Measurements from ENCODE around the gene ALDH1A2.

The ALDH1A2 gene

DNA sequence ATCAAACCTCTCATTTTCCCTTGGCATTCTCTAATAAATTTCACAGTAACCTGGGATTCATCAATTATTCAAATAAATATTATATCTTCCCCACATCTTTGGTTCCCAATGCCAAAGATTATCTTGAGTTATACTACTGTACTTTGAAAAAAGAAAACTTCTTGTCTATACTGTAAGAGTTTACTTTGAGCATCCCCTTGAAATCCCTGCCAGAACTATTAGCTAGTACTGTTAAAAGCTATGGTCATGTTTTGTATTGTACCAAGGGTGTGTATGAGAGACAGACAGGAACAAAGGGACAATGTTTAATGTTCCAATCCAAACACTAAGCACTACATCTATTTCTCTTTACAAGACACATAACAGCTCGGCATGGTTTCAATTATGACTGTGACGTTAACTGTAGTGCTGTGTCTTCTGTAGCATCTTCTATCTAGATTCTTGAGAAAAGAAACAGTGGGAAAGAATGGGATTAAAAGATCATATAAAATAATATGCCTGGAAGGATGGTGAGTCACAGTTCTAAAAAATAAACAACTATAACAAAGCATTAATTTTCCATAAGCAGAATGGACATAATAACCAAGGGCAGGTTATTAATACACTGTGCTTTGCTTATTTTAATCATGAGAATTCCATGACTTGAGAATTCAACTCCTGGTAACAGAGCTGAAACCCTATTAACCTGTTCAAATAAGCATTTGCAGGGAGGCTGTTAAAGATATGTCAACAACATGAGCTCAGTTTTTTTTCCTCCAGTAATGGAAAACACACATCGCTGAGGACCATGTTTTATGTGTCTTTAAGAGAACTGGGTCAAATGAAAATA is 71.1 kb downstream of the ALDH1A2 start:
- DNase-seq, result no peak

GRCh38 chr15:57993409-57994145 is 71.9 kb downstream of the ALDH1A2 start:
- no peak for DNase-seq

DNA sequence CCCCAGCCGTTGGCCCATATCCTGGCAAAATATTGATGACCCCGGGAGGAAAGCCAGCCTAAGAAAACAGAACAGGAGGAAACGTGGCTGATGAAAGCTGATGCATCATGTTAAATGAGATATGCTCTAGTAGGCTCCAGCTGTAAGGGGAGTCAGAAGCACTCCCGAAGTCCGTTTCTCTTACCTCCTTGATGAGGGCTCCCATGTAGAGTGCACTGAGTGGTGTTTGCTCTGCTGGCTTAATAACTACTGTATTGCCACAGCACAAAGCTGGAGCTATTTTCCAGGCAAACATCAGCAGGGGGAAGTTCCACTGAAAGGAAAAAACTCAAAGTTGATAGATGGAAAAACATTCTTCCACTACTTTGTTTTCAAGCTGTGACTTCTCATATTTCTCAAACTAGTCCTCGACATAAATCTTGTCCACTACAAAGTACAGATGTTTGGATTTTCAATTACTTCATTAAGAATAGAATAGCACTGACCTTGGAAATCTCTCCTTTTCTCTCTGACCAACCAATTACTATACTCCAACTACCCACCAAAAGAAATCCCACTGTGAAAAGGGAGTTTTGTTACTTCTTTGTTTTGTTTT is 72.7 kb downstream of the ALDH1A2 start:
- DNase-seq, result no peak

- DNase-seq, result no peak
Measured at GRCh38 chr15:57973534-57973933, 92.0 kb downstream of the ALDH1A2 start.

- no peak for DNase-seq
Measured at GRCh38 chr15:57972864-57973263, 92.6 kb downstream of the ALDH1A2 start.

DNA sequence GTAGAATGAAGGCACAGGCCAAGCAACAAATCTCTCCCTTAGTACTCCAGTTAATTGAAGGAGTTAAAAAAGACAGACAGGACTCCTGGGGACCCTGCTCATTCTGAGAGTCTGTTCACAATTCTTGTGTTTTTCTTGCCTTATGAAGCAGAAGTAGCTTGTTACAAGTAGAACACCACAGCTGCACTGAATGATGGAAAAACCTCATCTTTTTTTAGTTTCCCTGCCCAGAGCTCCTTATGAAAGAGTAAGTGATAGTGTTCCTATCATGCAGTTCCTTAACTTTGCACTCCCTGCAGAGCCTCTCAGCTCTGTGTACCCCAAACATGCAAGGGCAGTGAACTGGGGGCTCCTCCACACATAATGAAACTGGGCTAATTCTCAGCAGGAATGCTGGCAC is 95.5 kb downstream of the ALDH1A2 start:
- no peak for DNase-seq

DNA sequence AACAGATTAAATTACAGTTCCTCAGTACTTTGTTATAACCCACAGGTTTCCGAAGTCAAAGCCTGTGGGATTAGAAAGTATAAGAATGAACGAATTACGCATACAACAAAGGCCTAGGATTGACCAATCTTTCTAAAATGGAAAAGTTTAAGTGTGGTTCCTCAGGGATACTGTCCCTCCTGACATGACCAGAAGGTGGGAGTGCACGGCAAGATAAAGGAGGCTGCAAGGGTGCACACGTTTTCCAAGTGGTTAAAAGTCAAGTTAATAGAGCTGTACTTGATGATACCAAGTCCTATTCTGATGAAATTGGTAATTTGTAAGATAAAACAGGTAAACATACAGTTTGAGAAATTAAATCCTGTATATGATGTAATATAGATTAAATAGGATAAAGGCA is 96.2 kb downstream of the ALDH1A2 start:
- no peak for DNase-seq

DNA sequence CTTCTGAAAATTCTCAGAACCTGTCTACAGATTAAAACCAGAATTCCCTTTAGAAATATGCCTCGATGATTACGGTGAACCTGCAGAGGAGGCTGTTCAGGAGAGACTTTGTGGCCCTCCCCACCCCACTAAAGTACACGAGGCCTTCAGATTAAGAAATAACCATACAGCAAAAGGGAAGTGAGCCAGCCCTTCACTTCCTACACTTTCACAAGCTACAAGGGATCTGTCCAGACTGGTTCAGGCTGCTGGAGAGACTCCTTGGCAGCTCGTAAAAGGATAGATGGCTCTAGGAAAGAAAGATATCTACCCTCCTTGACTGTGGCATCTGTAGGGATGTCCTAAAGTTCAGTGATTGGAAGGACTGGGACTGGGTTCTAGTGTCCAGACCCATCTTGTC is 102.6 kb downstream of the ALDH1A2 start:
- DNase-seq, result no peak

DNA sequence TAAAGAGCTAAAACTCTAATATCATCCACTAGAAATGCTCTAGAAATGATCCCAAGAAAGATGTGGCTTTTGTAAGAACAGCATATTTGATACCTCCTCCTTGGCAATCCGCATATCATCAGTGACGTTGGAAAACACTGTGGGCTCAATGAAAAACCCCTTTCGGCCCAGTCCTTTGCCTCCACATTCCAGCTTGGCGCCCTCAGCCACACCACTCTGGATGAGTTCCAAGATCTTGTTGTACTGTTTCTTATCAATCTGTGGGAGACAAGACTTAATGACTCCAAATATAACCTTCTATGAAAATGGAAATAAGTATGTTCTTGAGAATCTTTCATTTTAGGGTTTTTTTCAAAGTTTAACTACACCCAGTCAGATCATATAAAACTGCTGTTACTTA is 103.6 kb downstream of the ALDH1A2 start:
- DNase-seq, result no peak

GRCh38 chr15:57957113-57957512 is 108.4 kb downstream of the ALDH1A2 start:
- no peak for DNase-seq

DNA sequence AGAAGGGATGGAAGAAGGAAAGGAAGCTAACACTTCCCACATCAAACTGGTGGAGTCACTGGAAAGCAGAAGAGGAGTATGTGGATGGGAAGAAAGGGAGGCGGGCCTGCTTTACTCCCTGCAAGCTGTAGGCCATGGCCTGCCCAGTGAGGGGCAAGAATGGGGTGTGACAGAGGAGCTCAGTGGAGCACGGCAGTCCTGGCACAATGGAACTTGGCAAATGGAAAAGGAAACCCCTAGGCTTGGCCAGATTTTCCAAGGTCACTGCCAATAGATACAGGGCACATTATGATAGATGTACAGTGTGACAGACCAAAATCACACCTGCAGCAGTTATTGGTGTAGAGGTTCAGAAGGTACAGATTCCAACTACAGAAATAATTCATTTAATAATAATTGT is 111.6 kb downstream of the ALDH1A2 start:
- no peak for DNase-seq

- DNase-seq, result no peak
Measured at GRCh38 chr15:57951328-57951932, 114.1 kb downstream of the ALDH1A2 start.

DNA sequence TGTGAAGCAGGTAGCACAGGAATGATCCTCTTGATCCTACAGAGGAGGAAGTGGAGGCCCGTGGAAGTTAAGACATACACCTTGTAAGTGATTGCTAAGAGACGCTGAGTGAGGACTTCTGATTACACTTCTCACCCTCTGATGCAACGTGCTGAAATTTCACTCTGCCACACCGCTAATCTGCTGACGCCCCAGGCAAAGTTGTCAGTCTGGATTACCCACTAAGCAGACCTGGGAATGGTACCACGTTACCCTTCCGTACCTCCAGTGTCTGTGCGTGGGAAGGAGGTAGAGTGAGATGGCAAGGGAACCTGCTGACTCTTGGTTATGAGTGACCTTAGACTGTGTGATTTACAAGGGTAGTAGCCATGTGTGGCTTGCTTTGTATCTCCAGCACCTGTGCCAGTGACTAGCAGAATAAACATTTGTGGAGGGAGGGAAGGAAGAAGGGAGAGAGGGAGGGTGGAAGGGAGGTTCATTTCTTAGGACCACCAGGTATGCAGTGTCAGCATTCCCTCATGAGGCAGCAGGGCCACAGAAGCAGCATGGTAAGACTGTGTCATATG is 115.0 kb downstream of the ALDH1A2 start:
- no peak for DNase-seq

GRCh38 chr15:57949374-57949943 is 116.1 kb downstream of the ALDH1A2 start:
- DNase-seq, result no peak

- DNase-seq, result no peak
Measured at GRCh38 chr15:57948351-57949289, 116.9 kb downstream of the ALDH1A2 start.

- no peak for DNase-seq
Measured at GRCh38 chr15:57947781-57948180, 117.7 kb downstream of the ALDH1A2 start.

DNA sequence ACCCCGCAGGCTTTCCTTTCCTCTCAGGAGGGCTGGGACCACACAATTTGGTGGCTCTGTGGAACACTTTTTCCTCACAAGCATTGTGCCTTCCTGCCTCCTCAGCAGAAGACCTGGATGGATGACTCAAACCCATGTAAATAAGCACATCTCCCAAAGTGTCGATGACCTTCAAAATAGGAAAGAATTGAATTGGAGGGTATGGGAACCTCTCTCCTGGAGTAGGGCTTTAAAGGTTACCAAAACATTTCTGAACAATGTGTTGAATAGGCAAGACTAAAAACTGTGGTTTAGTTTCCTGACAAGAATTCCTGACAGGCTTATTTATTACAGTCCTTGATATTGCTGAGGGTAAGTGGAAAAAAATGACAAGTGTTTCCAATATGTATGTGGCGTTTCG is 118.2 kb downstream of the ALDH1A2 start:
- DNase-seq, result no peak

DNA sequence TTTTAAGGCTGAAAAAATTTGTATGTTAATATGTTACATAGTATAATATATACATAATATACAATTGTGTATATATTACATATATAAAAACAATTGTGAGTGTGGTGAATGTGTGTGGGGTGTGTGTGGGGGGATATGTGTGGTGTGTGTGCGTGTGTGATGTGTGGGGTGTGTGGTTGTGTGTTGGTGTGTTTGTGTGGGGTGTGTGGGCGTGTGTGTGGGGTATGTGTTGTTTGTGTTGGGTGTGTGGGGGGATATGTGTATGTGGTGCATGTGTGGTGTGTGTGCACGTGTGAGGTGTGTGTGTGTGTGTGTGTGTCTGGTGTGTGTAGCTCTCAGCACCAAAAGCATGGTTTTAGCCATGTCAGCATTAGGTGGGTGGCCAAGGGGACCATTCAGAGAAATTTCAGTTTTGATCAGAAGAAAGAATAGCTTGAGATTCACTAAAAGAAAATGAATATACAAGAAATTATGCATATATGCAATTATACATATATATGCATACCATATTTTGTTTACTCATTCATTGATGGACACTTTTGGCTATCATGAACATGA is 118.9 kb downstream of the ALDH1A2 start:
- DNase-seq, result no peak

DNA sequence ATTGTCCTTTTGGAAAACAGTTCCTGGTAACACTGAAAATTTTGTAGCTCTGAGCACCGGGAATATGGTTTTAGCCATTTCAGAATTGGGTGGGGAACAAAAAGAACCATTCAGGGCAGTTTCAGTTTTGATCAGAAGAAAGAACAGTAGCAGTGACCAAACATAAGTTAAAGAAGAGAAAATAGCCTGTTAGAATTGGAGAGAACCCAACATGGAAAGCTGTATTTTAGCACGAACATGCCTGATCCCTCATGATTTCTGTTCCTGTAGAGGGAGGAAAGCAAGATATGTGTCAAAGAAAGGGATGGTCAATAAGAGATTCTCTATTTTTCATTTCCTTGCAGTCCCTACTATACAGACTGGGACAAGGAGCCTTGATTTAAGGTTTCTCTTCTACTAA is 119.9 kb downstream of the ALDH1A2 start:
- no peak for DNase-seq

GRCh38 chr15:57943754-57944420 is 121.6 kb downstream of the ALDH1A2 start:
- DNase-seq, result no peak

- DNase-seq, result no peak
Measured at GRCh38 chr15:57943171-57943570, 122.3 kb downstream of the ALDH1A2 start.
